Panc1 (cell line): ENCODE measurements around the gene STK39. TPM values are rescaled to one million over a fixed set of nuclear protein-coding genes. Genes with fewer than 3 reads are reported as not detected.
"Not testable (repeated sequence)": the region's sequence is repeated elsewhere in the genome, so short reads cannot be mapped to it uniquely, and the experiment has no call there.

Source experiments
- ATAC-seq: fragments of 200-7000 bp; cut with Tn5 transposase; 2 replicates; pipeline ENCODE4 v1.9.1; 2020; ENCODE audit warnings: mild to moderate bottlenecking, moderate library complexity
- BruUV-seq: library from RNA; stranded (reverse); fragments of 400-500 nt; replicated peaks from 2 replicates; lab custom pipeline; 2021; lab: Mats Ljungman, UMichigan
- CTCF ChIA-PET: fragments of 300-600 bp; sonication (Branson Sonifier 250); formaldehyde crosslinking; loops from one replicate; lab custom pipeline; 2022; ENCODE audit warnings: antibody characterized with exemption; lab: Charles Lee
- POLR2A ChIA-PET: fragments of 300-600 bp; sonication (Branson Sonifier 250); formaldehyde crosslinking; loops from one replicate; lab custom pipeline; 2022; ENCODE audit warnings: antibody characterized with exemption; lab: Charles Lee
- DNase-seq: peaks from one replicate; pipeline ENCODE4 v3.0.0-alpha.2; 2010; ENCODE audit warnings: low read depth, low spot score
- H3K27ac ChIP-seq: 2 replicates; pipeline ENCODE4 v1.5.1; 2011; ENCODE audit warnings: mild to moderate bottlenecking, low read length, inconsistent platforms
- H3K27me3 ChIP-seq: fragments of 200-500 bp; sonication (Bioruptor generic); 2 replicates; pipeline ENCODE4 v1.6.0; 2014; ENCODE audit warnings: low read length, inconsistent platforms; ENCODE audit not compliant: control insufficient read depth, insufficient read depth
- H3K36me3 ChIP-seq: fragments of 200-500 bp; sonication (Bioruptor generic); 2 replicates; pipeline ENCODE4 v1.5.1; 2014; ENCODE audit warnings: inconsistent platforms, mild to moderate bottlenecking, low read length, moderate library complexity; ENCODE audit not compliant: control insufficient read depth, insufficient read depth
- H3K4me1 ChIP-seq: 2 replicates; pipeline ENCODE4 v1.5.1; 2011; ENCODE audit warnings: inconsistent platforms, mild to moderate bottlenecking, low read length, moderate library complexity; ENCODE audit not compliant: control insufficient read depth, insufficient read depth
- H3K4me3 ChIP-seq, 2 experiments: 2 replicates each; pipeline ENCODE4 v1.5.1; 2011 to 2012; ENCODE audit warnings: low read depth in 2 of 2, low read length in 2 of 2, mild to moderate bottlenecking in 2 of 2, inconsistent platforms in 1 of 2, moderate library complexity in 1 of 2
- H3K9me3 ChIP-seq: fragments of 200-500 bp; sonication (Bioruptor generic); 2 replicates; pipeline ENCODE4 v1.5.1; 2014; ENCODE audit warnings: low read depth, mild to moderate bottlenecking, inconsistent platforms, low read length, moderate library complexity; ENCODE audit not compliant: control insufficient read depth, insufficient read depth
- CTCF ChIP-seq: fragments of 450-650 bp; IDR thresholded peaks from 2 replicates; pipeline ENCODE4 v1.5.1; 2017; ENCODE audit warnings: mild to moderate bottlenecking
- POLR2AphosphoS5 ChIP-seq: IDR thresholded peaks from 2 replicates; pipeline ENCODE4 v1.6.1; 2012; ENCODE audit warnings: mild to moderate bottlenecking, low read depth, low read length, moderate library complexity
- REST ChIP-seq, 2 experiments: IDR thresholded peaks; 2 replicates each; pipeline ENCODE4 v1.6.1; 2011 to 2012; ENCODE audit warnings: low read depth in 2 of 2, control low read depth in 1 of 2, low read length in 1 of 2, mild to moderate bottlenecking in 1 of 2, moderate library complexity in 1 of 2; ENCODE audit not compliant: insufficient read depth in 1 of 2
- SIN3A ChIP-seq: IDR thresholded peaks from 2 replicates; pipeline ENCODE4 v1.6.1; 2012; ENCODE audit warnings: low read depth, mild to moderate bottlenecking, low read length, moderate library complexity, borderline replicate concordance; ENCODE audit not compliant: insufficient read depth
- TCF7L2 ChIP-seq: IDR thresholded peaks from 2 replicates; pipeline ENCODE4 v1.6.1; 2011; ENCODE audit warnings: mild to moderate bottlenecking, low read depth, low read length, inconsistent platforms
- in situ Hi-C: cut with HindIII; loops from 2 replicates; pipeline ENCODE4 v1.10.0; 2016; ENCODE audit warnings: low sequenced_read_pairs, low pct_unique_long_range_greater_than_20kb
- intact Hi-C: fragments of 100-400 bp; cut with micrococcal nuclease; formaldehyde crosslinking; loops from one replicate; pipeline ENCODE4 v1.10.0; 2022; ENCODE audit not compliant: unreplicated experiment
- total RNA-seq: library from RNA; stranded (reverse); gene quantifications from one replicate; pipeline ENCODE4 v1.2.1, GENCODE V29; 2021; ENCODE audit not compliant: unreplicated experiment

STK39 gene
- total RNA-seq, 1 experiment from 2014 or later, result 14.0 TPM

GRCh38 chr2:168084288-168084687 is 163.1 kb downstream of the STK39 start:
- no peaks in the 10 kb centered on the region for H3K27me3 ChIP-seq
- ATAC-seq (no peak), DNase-seq (no peak)
- no peaks in the 10 kb centered on the region for H3K36me3 ChIP-seq
- intact Hi-C loops (no loop called here), in situ Hi-C loops (no loop called here)
- H3K4me3 ChIP-seq, result no peak overlapping the region
- BruUV-seq, result no TSS peak
- H3K4me1 ChIP-seq, result no peaks in the 10 kb centered on the region
- H3K27ac ChIP-seq, result no peak overlapping the region
- CTCF ChIA-PET, result no interaction called here
- no peaks in the 10 kb centered on the region for H3K9me3 ChIP-seq
- no peak for TF ChIP-seq POLR2AphosphoS5
- no peak for TF ChIP-seq TCF7L2
- no peak for TF ChIP-seq SIN3A
- TF ChIP-seq CTCF, result no peak
- no peak for TF ChIP-seq REST (IDR thresholded peaks at IDR 0.05; ENCODE audit: insufficient read depth in 1 of 2, low read depth in 2 of 2, low read length in 1 of 2)
- POLR2A ChIA-PET, result no interaction called here

GRCh38 chr2:168081452-168081851 is 165.9 kb downstream of the STK39 start:
- intact Hi-C loops, BruUV-seq, ATAC-seq, CTCF ChIA-PET, H3K9me3 ChIP-seq, H3K4me3 ChIP-seq, H3K27ac ChIP-seq, in situ Hi-C loops, H3K4me1 ChIP-seq, H3K36me3 ChIP-seq, DNase-seq, H3K27me3 ChIP-seq, POLR2A ChIA-PET: not testable (repeated sequence)

- Histone ChIP-seq H3K4me3 (no peak overlapping the region), H3K9me3 (no peaks in the 10 kb centered on the region), H3K27me3 (no peaks in the 10 kb centered on the region), H3K36me3 (no peaks in the 10 kb centered on the region), H3K4me1 (no peaks in the 10 kb centered on the region), H3K27ac (no peak overlapping the region)
- CTCF ChIA-PET, result no interaction called here
- ATAC-seq, result no peak
- POLR2A ChIA-PET, result no interaction called here
- DNase-seq, result no peak
- TF ChIP-seq CTCF, result no peak
- no peak for TF ChIP-seq REST (IDR thresholded peaks at IDR 0.05; ENCODE audit: insufficient read depth in 1 of 2, low read depth in 2 of 2, low read length in 1 of 2)
- no peak for TF ChIP-seq SIN3A
- TF ChIP-seq POLR2AphosphoS5, result no peak
- no peak for TF ChIP-seq TCF7L2
- intact Hi-C loops (no loop called here), in situ Hi-C loops (no loop called here)
- BruUV-seq, result no TSS peak
Measured at GRCh38 chr2:168079236-168079635, 168.2 kb downstream of the STK39 start.
